ENCODE data around the gene SELENOK. TPM values are rescaled to one million over a fixed set of nuclear protein-coding genes. Genes with fewer than 3 reads are reported as not detected.

The SELENOK gene
- total RNA-seq, 2 donors from 2014 or later = 14.5 to 36.1 TPM

GRCh38 chr3:53850895-53851294, 40.8 kb downstream of the SELENOK start:
- no peaks in the 10 kb centered on the region for H3K36me3 ChIP-seq (replicated peaks in 1 of 2; ENCODE audit: insufficient read depth in 1 of 2, low read depth in 2 of 2)
- TF ChIP-seq CTCF (IDR thresholded peaks at IDR 0.05) (no peak), POLR2A (IDR thresholded peaks at IDR 0.05) (no peak)
- ATAC-seq = no peak
- H3K4me1 ChIP-seq = peaks cover 12% of the 10 kb centered on the region
- H3K27ac ChIP-seq = no peak overlapping the region
- H3K9me3 ChIP-seq = no peaks in the 10 kb centered on the region
- no peak overlapping the region for H3K4me3 ChIP-seq
- 31 to 46% methylated on average over 5 of the region's 5 CpGs for WGBS, 2 donors
- intact Hi-C loops (cut with DNase I) = no loop called here
- peak; percentile 75 to 82 (median 78) for DNase-seq
- H3K27me3 ChIP-seq = no peaks in the 10 kb centered on the region

DNA sequence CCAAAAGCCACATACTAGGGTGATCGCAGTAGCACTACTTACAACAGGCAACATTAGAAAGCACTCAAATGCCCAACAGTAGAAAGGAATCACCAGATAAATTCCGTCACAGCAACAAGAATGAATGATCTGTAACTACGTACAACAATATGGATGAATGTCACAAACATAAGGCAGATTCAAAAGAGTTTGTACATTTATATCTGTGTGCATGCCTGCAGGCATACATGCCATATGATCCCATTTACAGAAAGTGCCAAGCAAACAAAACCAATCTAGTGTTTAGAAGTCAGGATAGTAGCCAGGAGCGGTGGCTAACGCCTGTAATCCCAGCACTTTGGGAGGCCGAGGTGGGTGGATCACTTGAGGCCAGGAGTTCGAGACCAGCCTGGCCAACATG, 41.7 kb downstream of the SELENOK start:
- WGBS, 2 donors = 97 to 100% methylated on average over 7 of the region's 7 CpGs
- H3K4me1 ChIP-seq = peaks cover 18% of the 10 kb centered on the region
- H3K4me3 ChIP-seq = no peak overlapping the region
- no peaks in the 10 kb centered on the region for H3K9me3 ChIP-seq
- intact Hi-C loops (cut with DNase I) = no loop called here
- TF ChIP-seq CTCF (IDR thresholded peaks at IDR 0.05) (no peak), POLR2A (IDR thresholded peaks at IDR 0.05) (no peak)
- no peak overlapping the region for H3K27ac ChIP-seq
- no peaks in the 10 kb centered on the region for H3K36me3 ChIP-seq (replicated peaks in 1 of 2; ENCODE audit: insufficient read depth in 1 of 2, low read depth in 2 of 2)
- H3K27me3 ChIP-seq = no peaks in the 10 kb centered on the region
- no peak for DNase-seq
- ATAC-seq = no peak

DNA sequence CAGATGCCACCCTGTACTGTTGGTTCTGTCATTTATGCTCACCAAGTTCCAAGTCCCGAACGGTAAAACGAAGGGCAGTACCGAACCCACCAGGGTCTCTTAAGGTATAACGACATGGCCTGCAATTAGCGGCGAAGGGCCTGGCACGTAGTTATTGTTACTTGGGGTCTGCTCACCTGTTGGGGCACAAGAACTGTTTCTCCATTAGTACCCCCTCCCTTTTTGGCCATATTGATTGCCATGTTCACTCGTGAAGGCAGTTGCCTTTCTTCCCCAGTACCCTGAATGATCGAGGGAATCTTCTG, 44.9 kb downstream of the SELENOK start:
- Histone ChIP-seq H3K27me3 (no peaks in the 10 kb centered on the region), H3K4me1 (peaks cover 49% of the 10 kb centered on the region), H3K4me3 (no peak overlapping the region), H3K27ac (peak overlapping the region in 3 of 4 donors; percentile 89 to 99 (median 99)), H3K9me3 (no peaks in the 10 kb centered on the region), H3K36me3 (replicated peaks in 1 of 2; ENCODE audit: insufficient read depth in 1 of 2, low read depth in 2 of 2) (no peaks in the 10 kb centered on the region)
- intact Hi-C loops (cut with DNase I) = no loop called here
- WGBS, 2 donors = 63 to 68% methylated on average over 6 to 10 of the region's 10 CpGs
- no peak for TF ChIP-seq POLR2A (IDR thresholded peaks at IDR 0.05)
- TF ChIP-seq CTCF (IDR thresholded peaks at IDR 0.05) = no peak
- ATAC-seq (no peak), DNase-seq (no peak)

DNA sequence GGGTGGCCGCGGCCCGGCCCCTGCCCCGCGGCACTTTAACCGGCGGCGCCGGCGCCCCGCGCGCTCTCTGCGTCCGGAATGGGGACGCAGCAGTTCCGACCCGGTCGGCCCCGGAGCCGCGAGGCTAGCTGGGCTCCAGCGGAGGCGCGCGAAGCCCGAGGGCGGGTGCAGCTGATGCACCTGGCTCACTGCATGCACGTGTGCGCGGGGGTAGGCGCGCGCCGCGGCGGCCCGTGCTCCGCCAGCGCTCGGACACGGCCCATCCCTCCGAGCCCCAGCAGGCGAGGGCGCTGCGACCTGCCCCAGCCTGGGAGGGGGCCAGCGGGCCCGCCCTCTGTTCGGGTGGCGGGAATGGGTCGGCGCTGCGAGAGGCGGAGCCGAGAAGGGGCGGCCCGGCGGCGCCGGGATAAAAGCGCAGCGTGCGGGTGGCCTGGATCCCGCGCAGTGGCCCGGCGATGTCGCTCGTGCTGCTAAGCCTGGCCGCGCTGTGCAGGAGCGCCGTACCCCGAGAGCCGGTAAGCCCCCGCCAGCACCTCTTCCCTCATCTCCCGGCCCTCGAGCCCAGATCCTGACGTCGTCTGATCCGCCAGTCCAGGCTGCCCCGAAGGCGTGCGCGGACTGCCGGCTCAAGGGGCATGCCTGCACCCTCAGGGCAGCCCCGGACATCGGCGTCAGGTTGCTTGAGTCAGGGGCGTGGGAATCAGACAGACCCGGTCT, 45.4 kb downstream of the SELENOK start, which contains the start of the genes CHDH and IL17RB:
TSS of gene CHDH (minus strand) at position 286 of the 717 bp plus-strand sequence. CDS start 22,411 bp downstream, outside the sequence.
TSS of gene IL17RB (plus strand) at position 435 of the 717 bp plus-strand sequence. CDS start at position 456, 21 bp downstream.
- peak within 1 kb of the TSS; percentile 31 to 41 for H3K4me3 ChIP-seq
- H3K27me3 ChIP-seq = no peaks in the 10 kb centered on the region
- intact Hi-C loops (cut with DNase I) = no loop called here
- H3K36me3 ChIP-seq (replicated peaks in 1 of 2; ENCODE audit: insufficient read depth in 1 of 2, low read depth in 2 of 2) = no peaks in the 10 kb centered on the region
- peak within 1 kb of the TSS; percentile 89 to 99 (median 98) for H3K27ac ChIP-seq
- DNase-seq (peak; percentile 90 to 92 (median 91)), ATAC-seq (peak; percentile 79)
- no peaks in the 10 kb centered on the region for H3K9me3 ChIP-seq
- TF ChIP-seq CTCF (IDR thresholded peaks at IDR 0.05) = peak in 2 of 7 experiments; percentile 22 to 34
- TF ChIP-seq POLR2A (IDR thresholded peaks at IDR 0.05) = peak; percentile 78 to 86 (median 80)
- H3K4me1 ChIP-seq = peaks cover 54% of the 10 kb centered on the region
- WGBS, 2 donors = 0 to 2% methylated on average over 6 to 84 of the region's 91 CpGs

GRCh38 chr3:53845881-53846133, 45.9 kb downstream of the SELENOK start:
- intact Hi-C loops (cut with DNase I) = no loop called here

More at GRCh38 chr3:53845881-53846133, 45.9 kb downstream of the SELENOK start:
- TF ChIP-seq CTCF (IDR thresholded peaks at IDR 0.05) = no peak
- 0 to 2% methylated on average over 1 to 22 of the region's 34 CpGs for WGBS, 2 donors
- peak overlapping the region; percentile 89 to 99 (median 98) for H3K27ac ChIP-seq
- H3K27me3 ChIP-seq = no peaks in the 10 kb centered on the region
- ATAC-seq (peak; percentile 3), DNase-seq (no peak)
- H3K9me3 ChIP-seq = no peaks in the 10 kb centered on the region
- H3K4me3 ChIP-seq = peak overlapping the region; percentile 31 to 41
- H3K4me1 ChIP-seq = peaks cover 59% of the 10 kb centered on the region
- H3K36me3 ChIP-seq (replicated peaks in 1 of 2; ENCODE audit: insufficient read depth in 1 of 2, low read depth in 2 of 2) = no peaks in the 10 kb centered on the region

All from body of pancreas (tissue), 4 donors.